ENCODE data around the gene SV2C. TPM values are rescaled to one million over a fixed set of nuclear protein-coding genes. Genes with fewer than 3 reads are reported as not detected.

Gene SV2C
- total RNA-seq, 1 donor from 2014 or later: 0.15 TPM

- H3K9me3 Mint-ChIP-seq: no peaks in the 10 kb centered on the region
- no peak overlapping the region for H3K27ac Mint-ChIP-seq
- H3K4me2 ChIP-seq: no peak overlapping the region
- H3K4me3 ChIP-seq: no peak overlapping the region
- H3K9me3 ChIP-seq (ENCODE audit: low read depth): no peaks in the 10 kb centered on the region
- H3K36me3 Mint-ChIP-seq: peaks cover 5% of the 10 kb centered on the region
- no peaks in the 10 kb centered on the region for H3F3A ChIP-seq (ENCODE audit: low read depth)
- no peak for TF ChIP-seq EZH2 (IDR thresholded peaks at IDR 0.05)
- TF ChIP-seq EZH2phosphoT487 (IDR thresholded peaks at IDR 0.05): no peak
- no peak for TF ChIP-seq CTCF (IDR thresholded peaks at IDR 0.05)
- no peak overlapping the region for H3K9ac ChIP-seq
- no peak overlapping the region for H3K4me3 Mint-ChIP-seq
- no peaks in the 10 kb centered on the region for H3K36me3 ChIP-seq
- H3K4me1 Mint-ChIP-seq: peaks cover 23% of the 10 kb centered on the region
- no peaks in the 10 kb centered on the region for H4K20me1 ChIP-seq (ENCODE audit: low read depth)
- DNase-seq (ENCODE audit: low spot score): no peak
- no peaks in the 10 kb centered on the region for H3K27me3 Mint-ChIP-seq (ENCODE audit: insufficient read depth, low read depth)
- no peak overlapping the region for H2AFZ ChIP-seq (replicated peaks)
- no peaks in the 10 kb centered on the region for H3K4me1 ChIP-seq
- no peak overlapping the region for H3K27ac ChIP-seq
- no peaks in the 10 kb centered on the region for H3K27me3 ChIP-seq
- no peaks in the 10 kb centered on the region for H3K79me2 ChIP-seq (ENCODE audit: low read depth)
These were observed 113.8 kb downstream of the SV2C start for GRCh38 chr5:76196886-76197489.

- Histone ChIP-seq H3K9me3 (ENCODE audit: low read depth) (no peaks in the 10 kb centered on the region), H3K4me1 (no peaks in the 10 kb centered on the region), H3K4me2 (no peak overlapping the region), H3K79me2 (ENCODE audit: low read depth) (no peaks in the 10 kb centered on the region), H3K4me3 (no peak overlapping the region), H3K36me3 (no peaks in the 10 kb centered on the region), H3F3A (ENCODE audit: low read depth) (no peaks in the 10 kb centered on the region), H2AFZ (replicated peaks) (no peak overlapping the region), H3K27ac (no peak overlapping the region), H4K20me1 (ENCODE audit: low read depth) (no peaks in the 10 kb centered on the region), H3K9ac (no peak overlapping the region), H3K27me3 (no peaks in the 10 kb centered on the region)
- Mint-ChIP-seq H3K27ac (no peak overlapping the region), H3K27me3 (ENCODE audit: insufficient read depth, low read depth) (no peaks in the 10 kb centered on the region), H3K4me1 (peaks cover 23% of the 10 kb centered on the region), H3K4me3 (no peak overlapping the region), H3K36me3 (peaks cover 5% of the 10 kb centered on the region), H3K9me3 (no peaks in the 10 kb centered on the region)
- TF ChIP-seq EZH2 (IDR thresholded peaks at IDR 0.05) (no peak), EZH2phosphoT487 (IDR thresholded peaks at IDR 0.05) (no peak), CTCF (IDR thresholded peaks at IDR 0.05) (no peak)
- no peak for DNase-seq (ENCODE audit: low spot score)
These were observed 114.5 kb downstream of the SV2C start for GRCh38 chr5:76197726-76198125.

GRCh38 chr5:76199336-76200318 lies 116.4 kb downstream of the SV2C start:
- H3K4me2 ChIP-seq: no peak overlapping the region
- no peak overlapping the region for H3K27ac ChIP-seq
- H3K4me3 ChIP-seq: no peak overlapping the region
- no peaks in the 10 kb centered on the region for H3K4me1 ChIP-seq
- no peaks in the 10 kb centered on the region for H3F3A ChIP-seq (ENCODE audit: low read depth)
- DNase-seq (ENCODE audit: low spot score): no peak
- no peak overlapping the region for H3K27ac Mint-ChIP-seq
- no peaks in the 10 kb centered on the region for H3K36me3 ChIP-seq
- H3K79me2 ChIP-seq (ENCODE audit: low read depth): no peaks in the 10 kb centered on the region
- H3K4me1 Mint-ChIP-seq: peaks cover 20% of the 10 kb centered on the region
- no peak overlapping the region for H2AFZ ChIP-seq (replicated peaks)
- no peak overlapping the region for H3K9ac ChIP-seq
- no peak overlapping the region for H3K4me3 Mint-ChIP-seq
- H4K20me1 ChIP-seq (ENCODE audit: low read depth): no peaks in the 10 kb centered on the region
- H3K9me3 Mint-ChIP-seq: no peaks in the 10 kb centered on the region
- no peaks in the 10 kb centered on the region for H3K9me3 ChIP-seq (ENCODE audit: low read depth)
- H3K27me3 ChIP-seq: no peaks in the 10 kb centered on the region
- H3K36me3 Mint-ChIP-seq: peaks cover 5% of the 10 kb centered on the region
- TF ChIP-seq EZH2 (IDR thresholded peaks at IDR 0.05) (no peak), EZH2phosphoT487 (IDR thresholded peaks at IDR 0.05) (no peak), CTCF (IDR thresholded peaks at IDR 0.05) (no peak)
- no peaks in the 10 kb centered on the region for H3K27me3 Mint-ChIP-seq (ENCODE audit: insufficient read depth, low read depth)
